Frontal cortex (tissue), 4 donors: ENCODE measurements around the gene TBC1D22A. TPM values are rescaled to one million over a fixed set of nuclear protein-coding genes. Genes with fewer than 3 reads are reported as not detected.

Source experiments
- DNase-seq, 2 donors: peaks; one replicate each; pipeline ENCODE4 v3.0.0; 2012; ENCODE audit warnings: low spot score in 2 of 2
- FAIRE-seq: peaks from 2 replicates; lab custom pipeline; 2012; peaks lifted over from hg19 to GRCh38; lab: Jason Lieb, UNC
- total RNA-seq: library from RNA; depleted of rRNA; stranded (reverse); fragments of >200 nt; gene quantifications from one replicate; pipeline ENCODE4 v1.2.3, GENCODE V29; 2014
- donor health status: control.
- donor health status: control.
- donor health status: control.

The TBC1D22A gene
- total RNA-seq, 1 donor from 2014 or later: 5.3 TPM

GRCh38 chr22:46935506-46936377 lies 173.3 kb downstream of the TBC1D22A start:
- no peak for DNase-seq

GRCh38 chr22:46936378-46936903 lies 174.0 kb downstream of the TBC1D22A start:
- FAIRE-seq: no peak
- DNase-seq: no peak

More at GRCh38 chr22:46935506-46936377, 173.3 kb downstream of the TBC1D22A start:
- FAIRE-seq: no peak

GRCh38 chr22:46937185-46937584 lies 174.7 kb downstream of the TBC1D22A start:
- no peak for DNase-seq

GRCh38 chr22:46937939-46938338 lies 175.5 kb downstream of the TBC1D22A start:
- DNase-seq (no peak), FAIRE-seq (no peak)

More at GRCh38 chr22:46937185-46937584, 174.7 kb downstream of the TBC1D22A start:
- FAIRE-seq: no peak

- DNase-seq (no peak), FAIRE-seq (no peak)
These were observed 179.7 kb downstream of the TBC1D22A start for GRCh38 chr22:46941968-46942798.

GRCh38 chr22:46942799-46943785 lies 180.6 kb downstream of the TBC1D22A start:
- no peak for DNase-seq
- no peak for FAIRE-seq

GRCh38 chr22:46945481-46945880 lies 183.0 kb downstream of the TBC1D22A start:
- DNase-seq (no peak), FAIRE-seq (no peak)

GRCh38 chr22:46946383-46946962 lies 184.0 kb downstream of the TBC1D22A start:
- DNase-seq (no peak), FAIRE-seq (no peak)

- no peak for FAIRE-seq
- DNase-seq: no peak
These were observed 185.2 kb downstream of the TBC1D22A start for GRCh38 chr22:46947516-46948257.

GRCh38 chr22:46948411-46949144 lies 186.1 kb downstream of the TBC1D22A start:
- DNase-seq (no peak), FAIRE-seq (no peak)

GRCh38 chr22:46951350-46951749 lies 188.9 kb downstream of the TBC1D22A start:
- DNase-seq (no peak), FAIRE-seq (no peak)

GRCh38 chr22:46951973-46952372 lies 189.5 kb downstream of the TBC1D22A start:
- FAIRE-seq (no peak), DNase-seq (no peak)

GRCh38 chr22:46953968-46954765 lies 191.7 kb downstream of the TBC1D22A start:
- no peak for DNase-seq

GRCh38 chr22:46954781-46955180 lies 192.3 kb downstream of the TBC1D22A start:
- FAIRE-seq: no peak
- no peak for DNase-seq

More at GRCh38 chr22:46953968-46954765, 191.7 kb downstream of the TBC1D22A start:
- no peak for FAIRE-seq

- DNase-seq (no peak), FAIRE-seq (no peak)
These were observed 194.2 kb downstream of the TBC1D22A start for GRCh38 chr22:46956498-46957215.

GRCh38 chr22:46957521-46957920 lies 195.1 kb downstream of the TBC1D22A start:
- FAIRE-seq: no peak

More at GRCh38 chr22:46957521-46957920, 195.1 kb downstream of the TBC1D22A start:
- no peak for DNase-seq
